MCF 10A (cell line): Measurements from ENCODE around the gene TELO2. TPM values are rescaled to one million over a fixed set of nuclear protein-coding genes. Genes with fewer than 3 reads are reported as not detected.

ENCODE experiments used
- BruUV-seq: library from RNA; stranded (reverse); fragments of 400-500 nt; replicated peaks from 2 replicates; lab custom pipeline; 2021; lab: Mats Ljungman, UMichigan
- CTCF ChIA-PET: fragments of 300-600 bp; sonication (Branson Sonifier 250); formaldehyde crosslinking; extraction: SDS; loops from one replicate; lab custom pipeline; 2021; ENCODE audit warnings: antibody characterized with exemption, inconsistent platforms; lab: Yijun Ruan, JAX
- POLR2A ChIA-PET: fragments of 300-600, 350-650 bp; sonication (Branson Sonifier 250); formaldehyde crosslinking; extraction: SDS; loops from one replicate; lab custom pipeline; 2020; ENCODE audit warnings: antibody characterized with exemption, inconsistent platforms; lab: Yijun Ruan, JAX
- DNase-seq: peaks from one replicate; pipeline ENCODE4 v3.0.0-alpha.2; 2018; ENCODE audit not compliant: unreplicated experiment
- H3K27ac Mint-ChIP-seq: one replicate; pipeline ENCODE4 v1.8.0; 2022; ENCODE audit warnings: mild to moderate bottlenecking, low read depth, mixed read lengths; ENCODE audit not compliant: unreplicated experiment
- H3K27me3 Mint-ChIP-seq: one replicate; pipeline ENCODE4 v1.8.0; 2022; ENCODE audit warnings: mixed read lengths; ENCODE audit not compliant: insufficient read depth, unreplicated experiment
- H3K36me3 Mint-ChIP-seq: one replicate; pipeline ENCODE4 v1.8.0; 2022; ENCODE audit warnings: mild to moderate bottlenecking, moderate library complexity, mixed read lengths; ENCODE audit not compliant: insufficient read depth, unreplicated experiment
- H3K4me1 Mint-ChIP-seq: one replicate; pipeline ENCODE4 v1.8.0; 2022; ENCODE audit warnings: mixed read lengths; ENCODE audit not compliant: insufficient read depth, unreplicated experiment
- H3K4me3 Mint-ChIP-seq: one replicate; pipeline ENCODE4 v1.8.0; 2022; ENCODE audit warnings: mild to moderate bottlenecking, moderate library complexity, mixed read lengths; ENCODE audit not compliant: unreplicated experiment
- H3K9me3 Mint-ChIP-seq: one replicate; pipeline ENCODE4 v1.8.0; 2022; ENCODE audit warnings: mixed read lengths; ENCODE audit not compliant: unreplicated experiment
- intact Hi-C: fragments of 100-400 bp; cut with micrococcal nuclease; formaldehyde crosslinking; loops from 2 replicates; pipeline ENCODE4 v1.14.1; 2022
- total RNA-seq: library from RNA; stranded (reverse); gene quantifications from 2 replicates; pipeline ENCODE4 v1.2.3, GENCODE V29; 2022
- TF ChIP-seq, protein P1 (sequence below): fragments of 200-600 bp; IDR thresholded peaks from one replicate; pipeline ENCODE4 v1.8.0; 2022; ENCODE audit warnings: antibody characterized with exemption, mild to moderate bottlenecking; ENCODE audit not compliant: unreplicated experiment

The TELO2 gene
- total RNA-seq, 1 experiment from 2014 or later = 31.3 TPM

DNA sequence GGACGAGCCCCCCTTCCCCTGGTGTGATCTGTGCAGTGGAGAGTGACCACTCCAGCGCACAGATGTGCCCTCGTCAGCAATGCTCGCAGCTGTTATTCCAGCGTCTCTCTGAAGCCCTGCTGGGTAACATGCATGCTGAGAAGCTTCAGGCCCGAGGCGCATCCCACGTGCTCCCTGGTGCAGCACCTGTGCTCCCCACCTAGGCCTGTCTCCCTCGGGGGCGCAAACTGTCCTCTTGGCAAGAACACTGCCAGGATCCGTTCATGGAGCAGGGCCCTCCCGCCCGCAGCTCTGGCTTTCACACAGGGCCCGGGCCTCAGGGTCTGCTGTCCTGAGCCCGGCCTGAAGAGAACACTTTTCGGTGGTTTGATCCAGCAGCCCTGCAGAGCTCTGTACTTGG, 53.3 kb downstream of the TELO2 start:
- Mint-ChIP-seq H3K4me3 (no peak overlapping the region), H3K36me3 (peaks cover 16% of the 10 kb centered on the region), H3K27ac (no peak overlapping the region), H3K4me1 (peaks cover 8% of the 10 kb centered on the region), H3K9me3 (no peaks in the 10 kb centered on the region), H3K27me3 (no peaks in the 10 kb centered on the region)
- DNase-seq = no peak
- CTCF ChIA-PET = no interaction called here
- TF ChIP-seq, protein P1, sequence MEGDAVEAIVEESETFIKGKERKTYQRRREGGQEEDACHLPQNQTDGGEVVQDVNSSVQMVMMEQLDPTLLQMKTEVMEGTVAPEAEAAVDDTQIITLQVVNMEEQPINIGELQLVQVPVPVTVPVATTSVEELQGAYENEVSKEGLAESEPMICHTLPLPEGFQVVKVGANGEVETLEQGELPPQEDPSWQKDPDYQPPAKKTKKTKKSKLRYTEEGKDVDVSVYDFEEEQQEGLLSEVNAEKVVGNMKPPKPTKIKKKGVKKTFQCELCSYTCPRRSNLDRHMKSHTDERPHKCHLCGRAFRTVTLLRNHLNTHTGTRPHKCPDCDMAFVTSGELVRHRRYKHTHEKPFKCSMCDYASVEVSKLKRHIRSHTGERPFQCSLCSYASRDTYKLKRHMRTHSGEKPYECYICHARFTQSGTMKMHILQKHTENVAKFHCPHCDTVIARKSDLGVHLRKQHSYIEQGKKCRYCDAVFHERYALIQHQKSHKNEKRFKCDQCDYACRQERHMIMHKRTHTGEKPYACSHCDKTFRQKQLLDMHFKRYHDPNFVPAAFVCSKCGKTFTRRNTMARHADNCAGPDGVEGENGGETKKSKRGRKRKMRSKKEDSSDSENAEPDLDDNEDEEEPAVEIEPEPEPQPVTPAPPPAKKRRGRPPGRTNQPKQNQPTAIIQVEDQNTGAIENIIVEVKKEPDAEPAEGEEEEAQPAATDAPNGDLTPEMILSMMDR = no peak
- BruUV-seq = no TSS peak
- POLR2A ChIA-PET = no interaction called here
- intact Hi-C loops = no loop called here

- TF ChIP-seq, protein P1 = no peak
- no peaks in the 10 kb centered on the region for H3K27me3 Mint-ChIP-seq
- H3K9me3 Mint-ChIP-seq = no peaks in the 10 kb centered on the region
- H3K27ac Mint-ChIP-seq = no peak overlapping the region
- DNase-seq = no peak
- H3K4me1 Mint-ChIP-seq = peaks cover 7% of the 10 kb centered on the region
- H3K36me3 Mint-ChIP-seq = peaks cover 21% of the 10 kb centered on the region
- H3K4me3 Mint-ChIP-seq = no peak overlapping the region
- no TSS peak for BruUV-seq
- ChIA-PET CTCF (no interaction called here), POLR2A (interaction anchor here (0.7 kb wide), 1 partner anchor 37 kb away, joined by 3 read pairs; no protein-coding TSS in a partner anchor)
- intact Hi-C loops = no loop called here
These were observed 55.1 kb downstream of the TELO2 start for GRCh38 chr16:1548233-1548632.

- ChIA-PET CTCF (no interaction called here), POLR2A (no interaction called here)
- Mint-ChIP-seq H3K27ac (no peak overlapping the region), H3K9me3 (no peaks in the 10 kb centered on the region), H3K4me3 (no peak overlapping the region), H3K36me3 (peaks cover 24% of the 10 kb centered on the region), H3K4me1 (peaks cover 2% of the 10 kb centered on the region), H3K27me3 (no peaks in the 10 kb centered on the region)
- BruUV-seq = no TSS peak
- TF ChIP-seq, protein P1 = no peak
- intact Hi-C loops = no loop called here
- no peak for DNase-seq
These were observed 55.6 kb downstream of the TELO2 start for GRCh38 chr16:1548727-1549126.

GRCh38 chr16:1550069-1550468, 56.9 kb downstream of the TELO2 start:
- H3K9me3 Mint-ChIP-seq = no peaks in the 10 kb centered on the region
- H3K4me3 Mint-ChIP-seq = no peak overlapping the region
- H3K36me3 Mint-ChIP-seq = peaks cover 27% of the 10 kb centered on the region
- no peaks in the 10 kb centered on the region for H3K4me1 Mint-ChIP-seq
- DNase-seq = no peak
- no peaks in the 10 kb centered on the region for H3K27me3 Mint-ChIP-seq
- intact Hi-C loops = no loop called here
- POLR2A ChIA-PET = no interaction called here
- no peak overlapping the region for H3K27ac Mint-ChIP-seq
- TF ChIP-seq, protein P1 = no peak
- CTCF ChIA-PET = no interaction called here
- no TSS peak for BruUV-seq
